Measurements from ENCODE around the gene CNTN5.

- no peak for TF ChIP-seq POLR2A (IDR thresholded peaks at IDR 0.05)
- TF ChIP-seq, protein P1, sequence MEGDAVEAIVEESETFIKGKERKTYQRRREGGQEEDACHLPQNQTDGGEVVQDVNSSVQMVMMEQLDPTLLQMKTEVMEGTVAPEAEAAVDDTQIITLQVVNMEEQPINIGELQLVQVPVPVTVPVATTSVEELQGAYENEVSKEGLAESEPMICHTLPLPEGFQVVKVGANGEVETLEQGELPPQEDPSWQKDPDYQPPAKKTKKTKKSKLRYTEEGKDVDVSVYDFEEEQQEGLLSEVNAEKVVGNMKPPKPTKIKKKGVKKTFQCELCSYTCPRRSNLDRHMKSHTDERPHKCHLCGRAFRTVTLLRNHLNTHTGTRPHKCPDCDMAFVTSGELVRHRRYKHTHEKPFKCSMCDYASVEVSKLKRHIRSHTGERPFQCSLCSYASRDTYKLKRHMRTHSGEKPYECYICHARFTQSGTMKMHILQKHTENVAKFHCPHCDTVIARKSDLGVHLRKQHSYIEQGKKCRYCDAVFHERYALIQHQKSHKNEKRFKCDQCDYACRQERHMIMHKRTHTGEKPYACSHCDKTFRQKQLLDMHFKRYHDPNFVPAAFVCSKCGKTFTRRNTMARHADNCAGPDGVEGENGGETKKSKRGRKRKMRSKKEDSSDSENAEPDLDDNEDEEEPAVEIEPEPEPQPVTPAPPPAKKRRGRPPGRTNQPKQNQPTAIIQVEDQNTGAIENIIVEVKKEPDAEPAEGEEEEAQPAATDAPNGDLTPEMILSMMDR (IDR thresholded peaks at IDR 0.05 in 4 of 5, conservative IDR thresholded peaks at IDR 0.05 in 1 of 5) = no peak
These were observed 695.6 kb downstream of the CNTN5 start for GRCh38 chr11:99716302-99716701.

Measured in gastrocnemius medialis (tissue), 4 donors.